HG03097 (cell line): ENCODE measurements around the gene ZBTB42.
A peak's percentile ranks its signal among the peaks of the same experiment; 100 is the strongest.
"Not testable (repeated sequence)": the region's sequence is repeated elsewhere in the genome, so short reads cannot be mapped to it uniquely, and the experiment has no call there.

Experiments used
- ATAC-seq: cut with Tn5 transposase; IDR thresholded peaks from one replicate; pipeline ENCODE4 v1.9.1; 2021; ENCODE audit not compliant: unreplicated experiment, low FRiP score

ZBTB42 gene

DNA sequence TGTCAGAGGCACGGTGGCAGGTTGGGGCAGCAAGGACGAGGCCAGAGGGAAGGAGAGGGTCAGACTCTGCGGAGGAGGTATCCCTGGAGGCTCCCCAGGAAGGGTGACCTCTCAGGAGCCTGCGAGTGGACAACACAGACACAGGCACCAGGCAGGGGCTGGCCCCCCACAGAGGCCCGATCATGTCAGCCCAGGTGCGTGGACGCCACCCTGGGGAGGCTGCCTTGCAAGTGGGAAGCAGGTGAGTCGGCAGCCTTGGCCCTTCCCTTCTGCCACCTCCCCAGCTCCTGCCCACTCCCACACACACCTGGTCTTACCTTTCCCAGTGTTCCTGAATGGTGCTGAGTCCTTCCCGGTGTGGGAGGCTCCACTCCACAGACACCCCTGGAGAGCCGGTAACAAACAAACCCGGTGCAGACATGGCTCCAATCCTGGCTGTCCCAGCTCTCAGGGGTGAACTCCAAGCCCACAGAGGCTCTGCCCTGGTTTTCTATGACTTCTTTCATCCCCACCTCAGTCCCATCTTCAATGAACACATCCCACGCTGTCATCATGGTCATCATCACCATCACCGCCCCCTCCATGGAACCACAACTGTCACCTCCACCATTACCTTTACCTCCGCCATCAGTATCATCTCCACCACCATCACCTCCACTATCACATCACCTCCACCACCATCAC is 5.2 kb downstream of the ZBTB42 start:
- no peak for ATAC-seq

DNA sequence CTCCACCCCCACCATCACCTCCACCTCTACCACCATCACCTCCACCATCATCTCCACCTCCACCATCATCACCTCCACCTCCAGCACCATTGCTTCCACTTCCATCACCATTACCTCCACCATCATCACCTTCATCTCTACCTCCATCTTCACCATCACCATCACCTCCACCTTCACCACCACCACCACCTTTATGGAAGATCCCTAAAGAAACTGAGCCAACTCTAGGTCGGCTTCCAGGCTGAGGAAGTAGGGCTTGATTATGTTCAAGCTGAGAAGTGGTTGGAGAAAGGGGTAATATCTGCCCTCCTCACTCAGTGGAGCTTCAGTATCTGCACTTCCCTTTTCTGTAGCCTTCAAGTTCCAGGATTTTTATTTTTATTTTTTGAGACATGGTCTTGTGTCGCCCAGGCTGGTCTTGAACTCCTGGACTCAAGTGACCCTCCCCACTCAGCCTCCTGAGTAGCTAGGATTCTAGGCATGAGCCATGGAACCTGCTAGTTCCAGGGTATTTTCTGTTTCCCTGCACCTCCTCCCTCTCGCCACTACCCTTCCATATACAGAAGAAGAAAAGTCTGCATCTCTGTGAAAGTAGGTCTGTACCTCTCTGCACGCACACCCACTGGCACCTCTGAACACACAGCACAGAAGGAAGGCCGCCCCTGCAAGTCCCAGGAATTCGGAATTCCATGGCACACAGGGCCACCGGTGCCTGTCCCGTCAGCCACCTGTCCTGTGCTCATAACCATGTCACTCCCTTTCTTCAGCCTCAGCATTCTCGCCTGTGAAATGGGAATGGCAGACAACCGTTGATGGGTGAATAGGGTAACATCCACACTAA is 5.9 kb downstream of the ZBTB42 start:
- ATAC-seq, result no peak

DNA sequence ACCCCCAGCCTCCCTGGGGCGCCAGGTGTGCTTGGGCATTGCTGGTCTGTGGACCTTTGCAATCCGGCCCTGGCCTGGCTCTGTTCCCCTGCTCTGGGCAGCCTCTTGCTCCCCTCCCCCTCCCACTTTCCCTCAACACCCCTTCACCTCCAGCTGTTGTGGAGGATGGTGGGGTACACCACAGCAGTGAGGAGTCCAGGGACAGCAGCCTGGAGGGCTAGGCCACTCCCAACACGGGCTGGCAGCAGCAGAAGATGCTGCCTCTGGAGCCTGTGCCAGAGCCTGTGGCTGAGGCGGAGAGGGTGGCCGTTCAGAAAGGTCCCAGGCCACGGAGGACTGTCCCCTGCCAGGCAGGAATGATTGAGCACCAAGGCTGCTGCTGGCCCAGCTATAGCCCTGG is 7.6 kb downstream of the ZBTB42 start:
- ATAC-seq, result no peak

DNA sequence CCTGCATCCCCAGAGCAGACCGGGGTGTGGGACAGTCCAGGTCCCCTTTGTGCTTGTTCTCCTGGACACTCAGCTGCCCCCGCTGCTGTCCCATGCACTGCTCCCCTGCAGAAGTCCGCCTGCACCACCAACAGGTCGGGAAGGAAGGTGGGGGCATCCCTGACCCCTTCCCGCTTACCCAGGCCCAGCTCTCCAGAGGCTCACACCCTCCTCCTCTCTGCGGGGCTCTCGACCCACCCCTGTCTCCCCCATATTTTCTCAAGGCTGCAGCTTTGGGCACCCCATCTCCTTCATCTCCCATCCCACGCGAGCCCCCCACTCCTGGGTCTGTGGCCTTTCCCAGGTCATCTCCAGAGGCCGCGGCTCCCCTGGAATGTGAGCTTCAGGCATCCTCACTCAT is 9.4 kb downstream of the ZBTB42 start:
- no peak for ATAC-seq

DNA sequence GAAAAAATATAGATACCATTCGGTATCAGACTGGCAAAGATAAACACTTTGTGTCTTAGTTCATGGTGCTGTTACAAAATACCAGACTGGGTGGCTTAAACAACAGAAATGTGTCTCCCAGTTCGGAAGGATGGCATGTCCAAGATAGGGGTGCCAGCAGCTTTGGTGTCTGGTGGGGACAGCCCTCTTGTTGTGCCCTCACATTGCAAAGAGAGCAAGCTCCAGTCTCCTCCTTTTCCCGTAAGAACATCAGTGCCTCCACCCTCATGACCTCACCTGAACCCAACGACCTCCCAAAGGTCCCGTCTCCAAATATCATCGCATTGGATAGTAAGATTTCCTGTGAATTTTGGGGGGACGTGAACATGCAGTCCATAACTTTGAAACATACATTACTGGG is 12.4 kb downstream of the ZBTB42 start:
- no peak for ATAC-seq

DNA sequence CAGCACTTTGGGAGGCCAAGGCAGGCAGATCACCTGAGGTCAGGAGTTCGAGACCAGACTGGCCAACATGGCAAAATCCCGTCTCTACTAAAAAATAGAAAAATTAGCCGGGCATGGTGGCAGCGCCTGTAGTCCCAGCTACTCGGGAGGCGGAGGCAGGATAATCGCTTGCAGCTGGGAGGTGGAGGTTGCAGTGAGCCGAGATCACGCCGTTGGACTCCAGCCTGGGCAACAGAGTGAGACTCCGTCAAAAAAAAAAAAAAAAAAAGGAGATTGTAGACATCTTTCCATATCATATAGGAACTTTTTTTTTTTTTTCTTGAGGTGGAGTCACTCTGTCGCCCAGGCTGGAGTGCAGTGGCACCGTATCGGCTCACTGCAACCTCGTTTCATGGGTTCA is 13.8 kb downstream of the ZBTB42 start:
- ATAC-seq, result not testable (repeated sequence)

DNA sequence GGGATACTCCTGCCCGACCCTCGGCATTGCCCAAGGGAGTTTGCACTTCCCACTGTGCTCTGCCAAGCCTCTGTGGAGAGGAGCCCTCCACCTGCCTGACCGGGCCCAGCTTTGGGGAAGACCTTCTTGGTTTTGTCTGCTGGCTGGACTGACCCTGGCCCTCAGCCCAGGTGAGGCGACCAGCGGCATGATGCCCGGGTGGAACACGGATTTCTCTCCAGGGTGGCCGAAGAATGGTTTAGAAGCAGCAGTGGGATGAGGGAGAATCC is 15.6 kb downstream of the ZBTB42 start:
- ATAC-seq, result peak; percentile 6

DNA sequence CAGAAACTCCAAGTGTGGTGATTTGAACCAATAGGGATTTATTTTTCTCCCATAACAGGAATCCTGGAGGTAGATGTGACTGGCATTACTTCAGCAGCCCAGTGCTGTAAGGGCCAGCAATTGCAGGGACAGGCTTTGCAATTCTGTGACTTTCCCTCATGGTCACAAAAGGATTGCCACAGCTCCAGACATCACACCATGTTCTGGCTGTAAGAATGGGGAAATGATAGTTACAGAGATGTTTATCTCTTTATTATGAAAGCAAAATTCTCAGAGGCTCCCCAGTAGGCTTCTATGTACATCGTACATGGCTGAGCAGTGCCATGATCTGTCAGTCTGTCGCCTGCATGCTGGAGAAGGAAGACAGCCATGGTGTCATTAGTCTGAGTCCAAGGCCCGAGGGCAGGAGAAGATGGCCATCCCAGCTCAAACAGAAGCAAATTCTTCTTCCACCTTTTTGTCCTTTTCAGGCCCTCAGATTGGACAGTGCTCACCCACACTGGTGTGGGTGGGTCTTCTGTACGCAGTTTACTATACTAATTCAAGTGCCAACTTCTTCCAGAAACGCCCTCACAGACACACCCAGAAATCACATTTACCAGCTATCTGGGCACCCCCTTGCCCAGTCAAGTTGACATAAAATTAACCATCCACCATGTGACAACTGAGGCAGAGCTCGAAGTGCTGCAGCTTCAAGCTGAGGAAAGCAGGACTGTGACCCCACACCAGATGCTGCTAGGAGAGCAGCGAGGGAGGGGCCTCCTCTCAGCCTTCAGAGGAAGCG is 17.2 kb downstream of the ZBTB42 start:
- ATAC-seq, result no peak

DNA sequence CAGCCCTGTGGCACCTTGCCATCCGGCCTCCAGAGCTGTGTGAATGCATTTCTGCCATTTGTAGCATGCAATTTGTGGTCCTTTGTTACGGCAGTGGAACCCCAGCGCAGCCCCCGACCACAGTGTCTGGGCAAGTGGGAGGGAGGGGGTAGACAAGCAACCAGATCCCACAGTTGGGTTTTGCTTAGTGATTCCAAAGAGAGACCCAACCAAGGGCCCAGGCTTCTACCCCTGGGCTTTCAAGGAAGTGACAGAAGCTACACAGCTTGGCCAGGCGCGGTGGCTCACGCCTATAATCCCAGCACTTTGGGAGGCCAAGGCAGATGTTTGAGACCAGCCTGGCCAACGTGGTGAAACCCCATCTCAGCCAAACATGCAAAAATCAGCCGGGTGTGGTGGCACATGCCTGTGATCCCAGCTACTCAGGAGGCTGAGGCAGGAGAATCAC is 17.8 kb downstream of the ZBTB42 start:
- ATAC-seq, result no peak

DNA sequence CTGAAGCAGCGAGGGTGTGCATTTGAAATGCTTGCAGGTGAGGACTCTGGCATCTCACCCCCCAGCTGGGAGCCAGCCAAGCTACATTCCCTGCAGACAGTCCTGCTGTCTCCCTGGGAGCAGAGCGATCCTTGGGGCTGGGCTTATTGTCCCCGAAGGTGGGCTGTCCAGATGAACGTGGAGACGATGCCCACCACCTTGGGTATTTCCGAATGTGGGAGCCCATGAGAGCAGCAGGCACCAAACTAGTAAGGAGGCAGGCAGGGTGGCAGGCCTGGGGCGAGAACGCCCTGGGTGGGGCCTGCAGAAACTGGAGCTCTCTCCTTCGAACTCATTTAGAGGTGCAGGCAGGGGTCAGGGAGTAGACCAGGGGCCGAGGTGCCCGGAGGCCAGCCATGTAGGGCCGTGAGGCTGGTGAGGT is 18.5 kb downstream of the ZBTB42 start:
- ATAC-seq, result no peak

DNA sequence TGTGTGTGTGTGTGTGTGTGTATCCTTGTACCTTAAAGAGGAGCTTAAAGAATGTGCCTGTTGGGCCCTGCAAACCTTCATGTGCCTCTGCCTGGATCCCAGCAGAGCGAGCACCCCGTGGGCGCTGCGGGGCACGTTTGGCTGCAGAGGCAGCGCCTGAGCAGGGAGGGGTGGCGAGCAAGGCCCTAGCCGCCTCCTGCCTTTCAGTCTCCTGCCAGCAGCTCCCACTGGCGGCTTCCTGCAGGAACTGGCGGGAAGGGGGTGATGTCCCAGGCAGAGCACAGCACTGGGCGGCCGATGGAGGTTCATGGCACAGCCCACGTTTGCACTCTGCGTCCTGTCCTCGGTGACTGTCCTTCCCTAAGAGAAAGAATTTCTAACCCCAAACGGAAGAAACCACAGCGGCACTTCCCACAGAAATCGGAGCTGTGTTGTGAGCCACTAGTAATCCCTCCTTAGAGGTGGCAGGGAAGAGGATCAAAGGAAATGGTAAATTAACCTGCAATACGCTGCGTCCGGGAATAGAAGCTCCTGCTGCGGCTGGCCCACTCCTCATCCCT is 19.8 kb downstream of the ZBTB42 start:
- ATAC-seq, result no peak

DNA sequence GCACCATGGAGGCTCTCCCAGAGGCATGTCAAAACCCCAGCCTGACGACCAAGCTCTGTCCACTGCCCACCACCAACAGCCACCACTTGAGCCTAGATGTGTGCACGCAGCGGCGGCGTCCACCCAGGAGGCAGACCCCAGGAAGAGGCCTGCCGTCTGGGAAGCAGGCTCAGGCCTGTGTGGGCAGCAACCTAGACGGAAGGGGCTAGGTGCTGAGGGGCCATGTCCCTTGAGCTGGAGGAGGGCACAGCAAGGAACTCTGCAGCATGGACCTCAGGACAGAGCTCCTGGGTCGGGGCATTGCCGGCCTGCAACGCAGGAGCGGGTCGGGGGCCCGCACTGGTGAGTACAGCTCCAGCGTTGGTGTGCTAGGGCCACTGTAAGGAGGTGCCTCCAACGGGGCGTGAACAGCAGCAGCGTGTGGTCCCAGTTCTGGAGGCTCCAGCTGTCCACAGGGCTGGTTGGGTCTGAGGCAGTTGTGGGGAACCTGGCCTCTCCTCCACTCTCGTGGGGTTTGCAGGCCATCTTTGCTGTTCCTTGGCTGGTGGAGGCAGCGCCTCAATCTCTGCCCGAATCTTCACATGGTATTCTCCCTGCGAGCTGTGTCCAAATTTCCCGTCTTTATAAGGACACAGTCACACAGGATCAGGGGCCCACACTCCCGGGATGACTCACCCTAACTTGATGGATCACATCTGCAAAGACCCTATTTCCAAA is 20.5 kb downstream of the ZBTB42 start:
- ATAC-seq, result no peak

DNA sequence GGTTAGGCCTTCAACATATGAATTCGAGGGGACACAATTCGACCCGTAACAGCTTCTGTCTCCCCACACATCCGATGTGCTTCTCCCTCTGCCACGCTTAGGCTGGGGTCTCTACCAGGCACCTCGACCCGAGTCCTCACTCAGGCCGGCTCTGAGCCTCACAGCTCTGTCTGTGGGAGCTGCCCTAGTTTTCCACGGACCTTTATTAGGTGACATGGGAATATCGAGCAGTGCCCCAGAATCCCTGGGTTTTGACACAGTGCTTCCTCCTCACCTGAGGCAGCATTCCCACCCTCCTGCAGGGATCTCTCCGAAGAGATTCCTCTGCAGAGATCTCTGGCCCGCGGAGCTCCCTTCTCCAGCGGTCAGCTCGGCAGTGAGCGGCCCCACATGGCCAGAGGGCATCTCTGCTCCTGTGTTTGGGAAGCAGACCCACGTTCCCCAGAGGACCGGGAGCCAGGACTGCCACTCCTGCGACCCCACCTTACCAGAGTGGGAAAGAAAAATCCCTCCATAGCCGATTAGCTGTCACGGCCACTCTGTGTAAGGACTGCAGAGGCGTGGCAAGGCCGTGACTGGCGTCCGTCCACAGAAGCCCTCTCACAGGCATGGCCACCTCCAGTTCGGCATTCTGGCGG is 21.2 kb downstream of the ZBTB42 start:
- no peak for ATAC-seq

DNA sequence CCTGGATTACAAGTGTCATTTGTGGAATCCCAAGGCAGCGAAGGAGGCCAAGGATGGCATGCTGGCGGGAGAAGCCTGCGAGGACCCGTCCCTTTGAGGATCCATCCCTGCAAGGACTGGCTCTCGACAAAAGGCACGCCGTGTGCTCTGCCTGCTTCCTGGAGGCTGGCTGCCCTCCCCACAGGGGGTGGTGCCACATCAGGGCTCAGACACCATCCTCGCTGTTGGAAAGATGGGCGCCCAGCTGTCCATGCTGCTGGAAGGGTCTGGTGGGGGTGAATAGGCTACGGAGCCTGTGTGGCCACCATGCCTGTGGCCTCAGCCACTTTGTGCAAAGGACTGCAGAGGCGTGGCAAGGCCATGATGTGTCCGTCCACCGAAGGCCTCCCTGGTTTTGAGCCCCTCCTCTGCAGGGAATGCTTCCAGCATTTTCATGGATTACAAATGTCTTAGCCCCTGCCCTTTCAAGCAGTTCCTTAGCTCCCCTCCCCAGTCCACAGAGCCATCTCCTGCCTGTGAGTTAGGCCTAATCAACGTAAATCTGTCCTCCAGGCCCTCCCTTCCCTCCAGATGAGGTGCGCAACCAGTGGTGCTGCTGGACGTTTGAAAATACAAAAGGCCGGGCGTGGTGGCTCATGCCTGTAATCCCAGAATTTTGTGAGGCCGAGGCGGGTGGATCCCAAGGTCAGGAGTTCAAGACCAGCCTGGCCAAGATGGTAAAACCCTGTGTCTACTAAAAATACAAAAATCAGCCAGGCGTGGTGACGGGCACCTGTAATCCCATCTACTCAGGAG is 22.1 kb downstream of the ZBTB42 start:
- no peak for ATAC-seq

DNA sequence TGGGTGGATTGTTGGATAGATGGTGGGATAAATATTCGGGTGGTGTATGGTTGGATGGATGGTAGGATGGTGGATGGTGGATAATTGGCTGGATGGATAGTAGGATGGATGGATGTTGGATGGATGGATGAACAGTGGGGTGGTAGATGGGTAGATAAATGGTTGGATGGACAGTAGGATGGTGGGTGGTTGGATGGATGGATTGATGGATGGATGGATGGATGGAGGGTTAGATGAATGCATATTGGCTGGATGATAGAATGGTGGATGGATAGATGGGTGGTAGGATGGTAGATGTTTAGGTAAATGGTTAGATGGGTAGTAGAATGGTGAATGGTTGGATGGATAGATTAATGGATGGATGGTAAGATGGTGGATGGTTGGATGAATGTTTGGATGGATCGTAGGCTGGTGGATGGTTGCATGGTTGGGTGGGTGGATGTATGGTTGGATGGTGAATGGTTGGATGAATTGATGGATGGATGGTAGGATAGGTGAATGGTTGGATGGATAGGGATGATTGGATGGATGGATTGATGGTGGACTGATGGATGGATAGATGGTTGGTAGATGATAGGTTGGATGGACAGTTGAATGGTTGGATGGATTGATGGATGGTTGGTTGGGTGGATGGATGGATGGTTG is 23.6 kb downstream of the ZBTB42 start:
- no peak for ATAC-seq

DNA sequence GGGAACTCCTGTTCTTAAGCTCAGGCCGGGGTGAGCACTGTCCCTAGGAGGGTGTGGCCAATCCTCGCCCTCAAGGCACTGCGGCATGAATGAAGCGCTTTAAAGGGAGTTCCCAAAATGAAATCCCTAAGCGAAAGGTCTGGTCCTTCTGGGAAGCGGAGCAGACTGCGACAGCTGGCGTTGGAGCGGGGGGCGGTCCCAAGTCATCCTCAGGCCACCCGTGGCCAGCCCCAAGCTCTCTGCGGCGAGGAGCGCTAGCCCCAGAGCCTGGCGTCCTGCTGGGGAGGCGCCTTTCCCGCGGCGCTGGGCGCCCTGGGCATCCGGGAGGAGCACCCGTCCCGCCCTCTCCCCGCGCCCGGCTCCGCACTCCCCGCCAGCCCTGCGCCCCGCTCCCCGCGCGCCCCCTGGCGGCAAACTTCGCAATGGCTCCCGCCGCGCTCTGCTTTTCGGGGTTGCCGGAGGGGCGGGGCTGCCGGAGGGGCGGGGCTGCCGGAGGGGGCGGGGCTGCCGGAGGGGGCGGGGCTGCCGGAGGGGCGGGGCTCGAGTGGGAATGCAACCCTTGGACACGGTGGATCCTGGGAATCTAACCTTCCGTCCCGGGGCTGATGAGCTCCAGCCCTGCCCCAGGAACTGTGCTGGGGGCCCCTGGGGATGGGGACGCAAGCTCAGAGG is 25.4 kb downstream of the ZBTB42 start:
- ATAC-seq, result peak; percentile 67

DNA sequence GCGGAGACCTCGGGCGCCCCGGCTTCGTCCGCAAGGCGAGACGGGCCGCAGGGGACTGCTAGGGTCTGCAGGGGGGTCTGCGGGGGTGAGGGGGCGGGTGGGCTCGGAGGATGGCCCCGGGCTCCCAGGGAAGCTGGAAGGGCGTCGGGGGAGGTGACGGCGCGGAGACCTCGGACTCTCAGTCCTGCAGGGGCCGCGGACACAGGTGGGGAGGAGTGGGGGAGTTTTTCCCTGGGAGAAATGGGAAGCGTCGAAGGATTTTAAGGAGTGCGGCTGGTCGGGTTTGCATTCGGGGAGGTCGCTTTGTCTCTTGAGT is 25.9 kb downstream of the ZBTB42 start:
- ATAC-seq, result no peak
